GDM1 (cell line): ENCODE measurements around the gene SLC16A4.
"Not testable (repeated sequence)": the region's sequence is repeated elsewhere in the genome, so short reads cannot be mapped to it uniquely, and the experiment has no call there.

Experiments
- DNase-seq: peaks from one replicate; lab custom pipeline; 2025; lab: John Stamatoyannopoulos, UW

The SLC16A4 gene

GRCh38 chr1:110408488-110408887, 17.7 kb upstream of the SLC16A4 start:
- DNase-seq = no peak

- peak; percentile 91 for DNase-seq
These were observed 16.7 kb upstream of the SLC16A4 start, which contains the start of gene LAMTOR5 for GRCh38 chr1:110407260-110408210. Gene LAMTOR5, minus strand, starts transcription at chr1:110407694. Its CDS starts 74 bp downstream, at chr1:110407620.

- DNase-seq = not testable (repeated sequence)
These were observed 15.6 kb upstream of the SLC16A4 start for GRCh38 chr1:110406407-110406806.

GRCh38 chr1:110404401-110404800, 13.6 kb upstream of the SLC16A4 start:
- DNase-seq = no peak

- no peak for DNase-seq
These were observed 13.0 kb upstream of the SLC16A4 start for GRCh38 chr1:110403805-110404204.

GRCh38 chr1:110396259-110396958, 5.6 kb upstream of the SLC16A4 start:
- not testable (repeated sequence) for DNase-seq

GRCh38 chr1:110394493-110394820, 3.6 kb upstream of the SLC16A4 start:
- no peak for DNase-seq

- DNase-seq = no peak
These were observed 3.1 kb upstream of the SLC16A4 start for GRCh38 chr1:110393691-110394492.

- no peak for DNase-seq
These were observed 2.5 kb upstream of the SLC16A4 start for GRCh38 chr1:110393286-110393685.

- no peak for DNase-seq
These were observed 730 bp downstream of the SLC16A4 start for GRCh38 chr1:110390096-110390495.

- no peak for DNase-seq
These were observed 3.6 kb downstream of the SLC16A4 start for GRCh38 chr1:110387048-110387754.

- DNase-seq = no peak
These were observed 5.5 kb downstream of the SLC16A4 start for GRCh38 chr1:110385369-110385768.

- DNase-seq = no peak
These were observed 6.1 kb downstream of the SLC16A4 start for GRCh38 chr1:110384581-110385321.

GRCh38 chr1:110383251-110383990, 7.4 kb downstream of the SLC16A4 start:
- no peak for DNase-seq

- no peak for DNase-seq
These were observed 10.0 kb downstream of the SLC16A4 start for GRCh38 chr1:110380672-110381283.

GRCh38 chr1:110375490-110375889, 15.3 kb downstream of the SLC16A4 start:
- DNase-seq = no peak

GRCh38 chr1:110370827-110371226, 20.0 kb downstream of the SLC16A4 start:
- DNase-seq = no peak

- DNase-seq = no peak
These were observed 26.6 kb downstream of the SLC16A4 start for GRCh38 chr1:110364221-110364620.

- DNase-seq = no peak
These were observed 29.0 kb downstream of the SLC16A4 start for GRCh38 chr1:110361856-110362255.

- no peak for DNase-seq
These were observed 30.4 kb downstream of the SLC16A4 start for GRCh38 chr1:110360431-110360830.
